Measurements from ENCODE around the gene NMNAT2.

The NMNAT2 gene

DNA sequence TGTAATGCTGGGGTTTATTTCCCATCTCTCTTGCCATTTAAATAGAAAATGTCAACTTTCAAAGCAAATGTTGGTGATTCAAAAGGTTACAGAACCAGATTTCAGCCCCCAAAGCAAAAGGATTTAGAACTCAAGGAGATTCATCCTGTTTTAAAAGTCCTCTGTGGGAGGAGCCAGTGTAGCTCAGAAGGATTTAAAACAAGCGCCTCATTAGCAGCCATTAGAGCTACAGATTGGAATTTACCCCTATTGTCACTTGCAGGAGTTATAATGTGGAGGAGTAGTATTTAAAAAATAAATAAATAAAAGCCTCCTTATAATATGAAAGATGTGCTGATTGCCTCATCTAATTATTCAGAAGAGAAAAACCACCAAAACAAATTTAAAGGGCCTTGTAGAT lies 124.3 kb downstream of the NMNAT2 start:
- Histone ChIP-seq H3K4me3 (ENCODE audit: insufficient read depth, low read depth, low read length, poor library complexity, severe bottlenecking) (no peak overlapping the region), H3K27ac (ENCODE audit: insufficient read depth, low read length, poor library complexity, severe bottlenecking) (no peak overlapping the region), H3K36me3 (ENCODE audit: control insufficient read depth, insufficient read depth, low read length) (no peaks in the 10 kb centered on the region), H3K27me3 (replicated peaks; ENCODE audit: control insufficient read depth, insufficient read depth, low read length, poor library complexity, severe bottlenecking) (no peaks in the 10 kb centered on the region), H3K4me1 (ENCODE audit: control insufficient read depth, insufficient read depth, low read length, poor library complexity, severe bottlenecking) (no peaks in the 10 kb centered on the region), H3K9me3 (ENCODE audit: control insufficient read depth, low read length) (no peaks in the 10 kb centered on the region)
- DNase-seq: no peak

DNA sequence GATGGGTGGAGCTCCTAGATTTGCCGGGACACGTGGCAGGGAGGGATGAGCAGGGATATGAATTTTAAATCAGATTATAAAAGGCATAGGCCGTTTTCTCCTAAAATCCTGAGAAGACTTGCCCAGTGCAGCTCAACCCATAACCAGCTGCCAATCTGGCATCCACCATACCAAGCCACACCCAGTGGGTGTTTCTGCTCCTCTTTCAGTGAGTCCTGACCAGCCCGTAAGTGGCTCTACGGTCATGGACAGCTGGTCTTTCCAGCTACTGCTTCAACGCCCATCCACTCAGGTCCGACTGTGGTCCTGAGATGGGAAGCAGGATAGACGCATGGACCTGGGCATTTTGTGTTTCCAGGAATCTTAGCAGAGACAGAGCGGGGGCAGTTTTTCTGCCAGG lies 124.9 kb downstream of the NMNAT2 start:
- H3K4me1 ChIP-seq (ENCODE audit: control insufficient read depth, insufficient read depth, low read length, poor library complexity, severe bottlenecking): no peaks in the 10 kb centered on the region
- no peaks in the 10 kb centered on the region for H3K27me3 ChIP-seq (replicated peaks; ENCODE audit: control insufficient read depth, insufficient read depth, low read length, poor library complexity, severe bottlenecking)

DNA sequence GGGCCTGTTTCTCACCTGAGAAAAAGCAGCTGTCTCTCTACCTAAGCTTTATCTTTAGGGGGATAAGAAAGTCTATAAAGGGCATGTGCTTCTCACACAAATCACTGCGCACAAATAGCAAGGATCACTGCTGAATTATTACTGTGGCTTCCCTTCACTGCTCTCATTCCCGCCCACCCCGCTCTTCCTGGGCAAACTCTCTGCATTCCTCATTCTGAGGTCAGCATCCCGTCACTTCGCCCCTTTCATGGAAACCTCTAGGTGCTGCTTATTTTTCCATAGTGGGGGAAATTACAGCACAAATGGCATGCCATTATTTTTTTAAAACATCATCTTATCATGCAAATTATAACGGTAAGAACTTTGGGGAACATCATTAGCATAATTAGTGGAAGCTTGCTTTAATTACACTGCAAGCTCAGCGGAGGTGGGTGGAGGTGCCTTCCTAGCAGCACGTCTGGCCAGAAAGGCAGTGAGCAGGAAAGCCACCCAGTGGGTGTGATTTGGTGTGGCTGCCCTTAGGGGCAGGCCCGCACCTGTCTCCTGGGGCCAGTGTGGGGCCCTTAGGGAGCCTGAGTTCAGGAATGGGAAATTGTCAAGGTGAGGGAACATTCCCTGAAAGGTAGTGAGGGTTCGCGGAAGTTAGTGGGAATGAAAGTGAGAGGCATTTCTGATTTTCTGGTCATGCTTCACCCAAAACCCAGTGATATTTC lies 126.2 kb downstream of the NMNAT2 start:
- Histone ChIP-seq H3K27ac (ENCODE audit: insufficient read depth, low read length, poor library complexity, severe bottlenecking) (no peak overlapping the region), H3K9me3 (ENCODE audit: control insufficient read depth, low read length) (no peaks in the 10 kb centered on the region), H3K4me3 (ENCODE audit: insufficient read depth, low read depth, low read length, poor library complexity, severe bottlenecking) (no peak overlapping the region), H3K4me1 (ENCODE audit: control insufficient read depth, insufficient read depth, low read length, poor library complexity, severe bottlenecking) (no peaks in the 10 kb centered on the region), H3K36me3 (ENCODE audit: control insufficient read depth, insufficient read depth, low read length) (no peaks in the 10 kb centered on the region), H3K27me3 (replicated peaks; ENCODE audit: control insufficient read depth, insufficient read depth, low read length, poor library complexity, severe bottlenecking) (no peaks in the 10 kb centered on the region)
- DNase-seq: no peak

More for the DNA sequence above, 124.9 kb downstream of the NMNAT2 start:
- Histone ChIP-seq H3K4me3 (ENCODE audit: insufficient read depth, low read depth, low read length, poor library complexity, severe bottlenecking) (no peak overlapping the region), H3K9me3 (ENCODE audit: control insufficient read depth, low read length) (no peaks in the 10 kb centered on the region), H3K36me3 (ENCODE audit: control insufficient read depth, insufficient read depth, low read length) (no peaks in the 10 kb centered on the region), H3K27ac (ENCODE audit: insufficient read depth, low read length, poor library complexity, severe bottlenecking) (no peak overlapping the region)
- DNase-seq: no peak

DNA sequence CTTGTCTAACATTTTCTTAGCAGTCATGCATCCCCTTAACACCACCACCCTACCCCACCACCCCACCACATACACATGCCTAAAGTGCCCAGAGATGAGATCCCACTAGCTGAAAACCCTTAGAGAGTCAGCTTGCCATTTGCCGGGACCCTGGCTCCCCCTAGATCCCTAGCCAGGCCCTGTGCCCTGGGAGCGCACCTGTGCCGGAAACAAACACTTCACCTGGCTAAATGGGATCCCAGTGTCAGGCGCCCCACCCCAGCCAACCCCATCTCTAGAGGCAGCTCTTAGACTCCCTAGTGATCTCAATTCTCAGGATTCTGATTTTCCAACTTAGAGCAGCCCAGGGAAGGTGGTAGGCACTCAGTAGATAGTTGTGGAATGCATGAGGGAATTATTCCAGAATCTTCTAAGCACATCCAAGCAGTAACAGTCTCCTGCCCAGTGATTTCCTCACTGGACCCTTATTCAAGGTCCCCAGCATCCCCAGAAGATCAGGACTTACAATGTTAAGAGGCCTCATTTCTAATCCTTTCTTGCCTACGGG lies 126.9 kb downstream of the NMNAT2 start:
- Histone ChIP-seq H3K4me1 (ENCODE audit: control insufficient read depth, insufficient read depth, low read length, poor library complexity, severe bottlenecking) (no peaks in the 10 kb centered on the region), H3K27ac (ENCODE audit: insufficient read depth, low read length, poor library complexity, severe bottlenecking) (no peak overlapping the region), H3K27me3 (replicated peaks; ENCODE audit: control insufficient read depth, insufficient read depth, low read length, poor library complexity, severe bottlenecking) (no peaks in the 10 kb centered on the region), H3K4me3 (ENCODE audit: insufficient read depth, low read depth, low read length, poor library complexity, severe bottlenecking) (no peak overlapping the region), H3K36me3 (ENCODE audit: control insufficient read depth, insufficient read depth, low read length) (no peaks in the 10 kb centered on the region), H3K9me3 (ENCODE audit: control insufficient read depth, low read length) (no peaks in the 10 kb centered on the region)
- DNase-seq: no peak

DNA sequence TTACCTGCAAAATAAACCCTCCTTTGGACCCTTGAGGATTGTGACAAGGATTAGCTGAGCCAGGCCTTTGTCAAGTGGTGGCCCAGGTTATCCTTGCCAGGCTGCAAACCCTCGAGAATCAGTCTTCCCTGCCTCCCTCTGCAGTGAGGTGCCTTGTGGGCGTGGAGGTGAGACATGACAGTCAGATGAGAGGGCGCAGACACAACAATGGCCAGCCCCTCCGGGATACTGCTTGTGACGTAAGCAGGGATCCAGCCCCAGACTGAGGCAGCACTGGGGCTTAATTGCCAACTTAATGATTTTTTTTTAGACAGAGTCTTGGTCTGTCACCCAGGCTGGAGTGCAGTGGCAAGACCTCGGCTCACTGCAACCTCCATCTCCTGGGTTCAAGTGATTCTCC lies 127.6 kb downstream of the NMNAT2 start:
- Histone ChIP-seq H3K27me3 (replicated peaks; ENCODE audit: control insufficient read depth, insufficient read depth, low read length, poor library complexity, severe bottlenecking) (no peaks in the 10 kb centered on the region), H3K9me3 (ENCODE audit: control insufficient read depth, low read length) (no peaks in the 10 kb centered on the region), H3K36me3 (ENCODE audit: control insufficient read depth, insufficient read depth, low read length) (no peaks in the 10 kb centered on the region), H3K4me1 (ENCODE audit: control insufficient read depth, insufficient read depth, low read length, poor library complexity, severe bottlenecking) (no peaks in the 10 kb centered on the region), H3K4me3 (ENCODE audit: insufficient read depth, low read depth, low read length, poor library complexity, severe bottlenecking) (no peak overlapping the region), H3K27ac (ENCODE audit: insufficient read depth, low read length, poor library complexity, severe bottlenecking) (no peak overlapping the region)
- no peak for DNase-seq

DNA sequence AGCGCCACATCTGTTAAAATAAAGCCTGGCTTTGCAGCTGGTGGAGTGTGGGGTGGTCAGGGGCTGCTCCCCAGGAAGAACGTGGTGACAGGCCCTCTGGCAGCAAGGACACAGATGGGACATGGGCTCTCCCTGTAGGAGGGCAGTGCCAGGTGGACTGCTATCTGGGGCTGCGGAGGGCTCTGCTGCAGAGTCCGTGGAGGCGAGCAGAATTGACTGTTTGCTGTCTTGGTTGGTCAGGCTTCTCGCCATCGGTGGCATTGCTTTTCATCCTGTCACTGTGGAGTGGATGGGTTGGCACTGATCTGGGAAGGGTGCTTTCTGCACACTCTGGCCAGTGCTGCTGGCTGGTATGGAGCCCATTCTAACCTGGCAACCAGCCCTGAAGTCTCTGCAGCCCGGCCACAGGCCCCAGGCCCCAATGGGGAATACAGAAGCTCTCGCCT lies 129.1 kb downstream of the NMNAT2 start:
- no peak overlapping the region for H3K27ac ChIP-seq (ENCODE audit: insufficient read depth, low read length, poor library complexity, severe bottlenecking)
- no peak overlapping the region for H3K4me3 ChIP-seq (ENCODE audit: insufficient read depth, low read depth, low read length, poor library complexity, severe bottlenecking)
- H3K36me3 ChIP-seq (ENCODE audit: control insufficient read depth, insufficient read depth, low read length): no peaks in the 10 kb centered on the region
- H3K4me1 ChIP-seq (ENCODE audit: control insufficient read depth, insufficient read depth, low read length, poor library complexity, severe bottlenecking): no peaks in the 10 kb centered on the region
- no peaks in the 10 kb centered on the region for H3K9me3 ChIP-seq (ENCODE audit: control insufficient read depth, low read length)
- no peak for DNase-seq
- no peaks in the 10 kb centered on the region for H3K27me3 ChIP-seq (replicated peaks; ENCODE audit: control insufficient read depth, insufficient read depth, low read length, poor library complexity, severe bottlenecking)

DNA sequence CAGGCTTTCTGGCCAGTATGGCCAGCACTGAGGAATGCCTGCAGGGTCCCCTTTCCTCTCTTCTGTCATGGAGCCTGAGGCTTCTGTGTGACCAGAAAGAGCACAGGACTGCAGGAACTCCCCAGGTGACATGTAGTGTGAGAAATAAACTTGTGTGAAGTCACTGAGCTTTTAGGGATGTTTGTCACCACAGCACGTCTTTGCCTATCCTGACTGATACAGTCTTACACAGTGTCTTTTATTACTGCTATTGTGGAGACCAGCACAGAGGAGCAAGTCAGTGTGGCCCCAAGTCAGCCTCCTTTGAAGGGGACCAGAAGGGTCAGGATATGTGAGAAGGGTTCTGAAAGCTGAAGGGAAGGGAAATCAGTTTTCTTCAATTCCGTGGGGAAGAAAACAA lies 129.6 kb downstream of the NMNAT2 start:
- Histone ChIP-seq H3K27me3 (replicated peaks; ENCODE audit: control insufficient read depth, insufficient read depth, low read length, poor library complexity, severe bottlenecking) (no peaks in the 10 kb centered on the region), H3K9me3 (ENCODE audit: control insufficient read depth, low read length) (no peaks in the 10 kb centered on the region), H3K27ac (ENCODE audit: insufficient read depth, low read length, poor library complexity, severe bottlenecking) (no peak overlapping the region), H3K36me3 (ENCODE audit: control insufficient read depth, insufficient read depth, low read length) (no peaks in the 10 kb centered on the region), H3K4me3 (ENCODE audit: insufficient read depth, low read depth, low read length, poor library complexity, severe bottlenecking) (no peak overlapping the region), H3K4me1 (ENCODE audit: control insufficient read depth, insufficient read depth, low read length, poor library complexity, severe bottlenecking) (no peaks in the 10 kb centered on the region)
- DNase-seq: no peak

DNA sequence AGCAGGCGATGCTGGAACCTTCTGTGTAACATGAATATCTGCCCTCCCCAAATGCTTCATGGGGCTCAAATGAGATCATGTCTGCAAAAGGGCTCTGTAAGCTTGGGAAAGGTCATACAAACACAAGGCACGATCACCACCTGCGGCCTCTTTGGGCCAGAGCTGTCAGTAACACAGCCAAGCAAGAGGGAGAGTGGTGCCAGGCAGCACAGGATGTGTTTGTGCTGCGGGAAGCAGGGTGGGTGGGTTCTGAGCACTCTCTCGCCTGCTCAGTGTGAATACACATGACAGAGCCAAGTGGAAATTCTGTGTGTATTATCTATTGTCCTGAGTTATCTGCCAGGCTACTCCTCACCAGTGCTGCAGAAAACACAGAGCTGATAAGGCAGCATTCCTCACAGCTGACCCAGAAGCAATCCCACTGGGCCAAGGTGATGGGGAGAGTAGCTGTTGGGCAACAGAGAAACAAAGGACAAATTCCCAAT lies 130.9 kb downstream of the NMNAT2 start:
- no peak for DNase-seq
- Histone ChIP-seq H3K4me3 (ENCODE audit: insufficient read depth, low read depth, low read length, poor library complexity, severe bottlenecking) (no peak overlapping the region), H3K4me1 (ENCODE audit: control insufficient read depth, insufficient read depth, low read length, poor library complexity, severe bottlenecking) (no peaks in the 10 kb centered on the region), H3K36me3 (ENCODE audit: control insufficient read depth, insufficient read depth, low read length) (no peaks in the 10 kb centered on the region), H3K9me3 (ENCODE audit: control insufficient read depth, low read length) (no peaks in the 10 kb centered on the region), H3K27ac (ENCODE audit: insufficient read depth, low read length, poor library complexity, severe bottlenecking) (no peak overlapping the region), H3K27me3 (replicated peaks; ENCODE audit: control insufficient read depth, insufficient read depth, low read length, poor library complexity, severe bottlenecking) (no peaks in the 10 kb centered on the region)

DNA sequence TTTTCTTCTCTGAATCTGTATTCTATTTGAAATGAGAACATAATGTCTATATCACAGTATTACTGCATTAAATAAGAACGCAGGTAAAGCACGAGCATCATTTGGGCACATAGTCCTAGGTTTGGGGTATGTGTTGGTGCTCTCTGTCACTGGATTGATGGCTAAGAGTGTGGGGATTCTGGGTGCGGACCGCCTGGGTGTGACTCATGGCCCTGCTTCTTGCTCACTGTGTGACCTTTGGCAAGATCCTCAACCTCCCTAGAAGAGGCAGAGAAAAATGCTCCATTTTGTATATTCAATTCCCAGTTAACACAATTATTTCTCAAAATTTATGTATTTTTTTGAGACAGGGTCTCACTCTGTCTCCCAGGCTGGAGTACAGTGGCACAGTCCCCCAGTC lies 132.4 kb downstream of the NMNAT2 start:
- DNase-seq: no peak
- Histone ChIP-seq H3K27me3 (replicated peaks; ENCODE audit: control insufficient read depth, insufficient read depth, low read length, poor library complexity, severe bottlenecking) (no peaks in the 10 kb centered on the region), H3K4me3 (ENCODE audit: insufficient read depth, low read depth, low read length, poor library complexity, severe bottlenecking) (no peak overlapping the region), H3K27ac (ENCODE audit: insufficient read depth, low read length, poor library complexity, severe bottlenecking) (no peak overlapping the region), H3K36me3 (ENCODE audit: control insufficient read depth, insufficient read depth, low read length) (no peaks in the 10 kb centered on the region), H3K4me1 (ENCODE audit: control insufficient read depth, insufficient read depth, low read length, poor library complexity, severe bottlenecking) (no peaks in the 10 kb centered on the region), H3K9me3 (ENCODE audit: control insufficient read depth, low read length) (no peaks in the 10 kb centered on the region)

DNA sequence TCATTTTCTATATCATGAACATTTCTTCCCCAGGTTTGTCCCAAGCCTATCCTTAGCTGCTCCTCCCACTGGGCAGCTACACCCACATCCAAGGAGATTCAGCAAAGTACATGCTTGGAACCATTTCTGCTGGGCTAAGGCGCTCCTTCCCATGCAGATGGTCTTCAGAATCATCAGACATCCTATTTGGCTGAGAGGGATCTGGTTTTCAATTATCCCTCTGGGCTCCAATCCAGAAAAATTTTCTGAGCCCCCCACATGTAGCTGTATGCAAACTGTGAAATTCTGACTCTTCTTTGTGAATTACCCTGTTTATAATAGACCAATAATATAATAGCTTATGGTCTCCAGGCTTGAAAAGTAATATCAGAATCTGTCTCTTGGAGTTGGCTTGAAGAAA lies 132.9 kb downstream of the NMNAT2 start:
- no peak for DNase-seq
- Histone ChIP-seq H3K4me3 (ENCODE audit: insufficient read depth, low read depth, low read length, poor library complexity, severe bottlenecking) (no peak overlapping the region), H3K27me3 (replicated peaks; ENCODE audit: control insufficient read depth, insufficient read depth, low read length, poor library complexity, severe bottlenecking) (no peaks in the 10 kb centered on the region), H3K4me1 (ENCODE audit: control insufficient read depth, insufficient read depth, low read length, poor library complexity, severe bottlenecking) (no peaks in the 10 kb centered on the region), H3K27ac (ENCODE audit: insufficient read depth, low read length, poor library complexity, severe bottlenecking) (no peak overlapping the region), H3K36me3 (ENCODE audit: control insufficient read depth, insufficient read depth, low read length) (no peaks in the 10 kb centered on the region), H3K9me3 (ENCODE audit: control insufficient read depth, low read length) (no peaks in the 10 kb centered on the region)

All from effector memory CD4-positive, alpha-beta T cell (primary cell).